HG03045 (cell line): ENCODE measurements around the gene TATDN3.
"Not testable (repeated sequence)": the region's sequence is repeated elsewhere in the genome, so short reads cannot be mapped to it uniquely, and the experiment has no call there.

ENCODE experiments used
- ATAC-seq: cut with Tn5 transposase; IDR thresholded peaks from one replicate; pipeline ENCODE4 v1.9.1; 2021; ENCODE audit warnings: mild to moderate bottlenecking, moderate library complexity; ENCODE audit not compliant: unreplicated experiment

Gene TATDN3

DNA sequence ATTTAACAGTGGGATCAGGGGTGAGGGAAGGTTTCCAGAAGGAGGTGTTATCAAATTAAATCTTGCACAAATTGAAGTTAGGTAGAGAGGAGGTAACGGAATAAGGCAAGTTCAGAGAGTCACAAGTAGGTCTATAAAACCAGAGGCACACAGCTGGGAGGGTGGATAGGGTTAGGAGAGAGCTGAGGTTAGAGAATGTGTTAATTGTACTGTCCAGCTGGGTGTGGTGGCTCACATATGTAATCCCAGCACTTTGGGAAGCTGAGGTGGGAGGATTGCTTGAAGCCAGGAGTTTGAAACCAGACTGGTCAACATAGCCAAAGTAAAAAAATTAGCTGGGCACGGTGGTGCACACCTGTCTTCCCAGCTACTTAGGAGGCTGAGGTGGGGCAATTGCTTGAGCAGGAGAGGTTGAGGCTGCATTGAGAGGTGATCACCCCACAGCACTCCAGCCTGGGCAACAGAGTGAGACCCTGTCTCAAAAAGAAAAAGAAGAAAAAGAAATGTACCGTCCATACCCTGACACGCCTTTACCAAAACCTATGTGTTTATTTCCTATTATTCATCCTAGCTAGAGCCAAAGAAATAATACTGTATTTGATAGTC is 35.6 kb downstream of the TATDN3 start:
- ATAC-seq = no peak

GRCh38 chr1:212827831-212828278 is 36.2 kb downstream of the TATDN3 start:
- no peak for ATAC-seq

- ATAC-seq = no peak
These were observed 36.7 kb downstream of the TATDN3 start for GRCh38 chr1:212828395-212828794.

DNA sequence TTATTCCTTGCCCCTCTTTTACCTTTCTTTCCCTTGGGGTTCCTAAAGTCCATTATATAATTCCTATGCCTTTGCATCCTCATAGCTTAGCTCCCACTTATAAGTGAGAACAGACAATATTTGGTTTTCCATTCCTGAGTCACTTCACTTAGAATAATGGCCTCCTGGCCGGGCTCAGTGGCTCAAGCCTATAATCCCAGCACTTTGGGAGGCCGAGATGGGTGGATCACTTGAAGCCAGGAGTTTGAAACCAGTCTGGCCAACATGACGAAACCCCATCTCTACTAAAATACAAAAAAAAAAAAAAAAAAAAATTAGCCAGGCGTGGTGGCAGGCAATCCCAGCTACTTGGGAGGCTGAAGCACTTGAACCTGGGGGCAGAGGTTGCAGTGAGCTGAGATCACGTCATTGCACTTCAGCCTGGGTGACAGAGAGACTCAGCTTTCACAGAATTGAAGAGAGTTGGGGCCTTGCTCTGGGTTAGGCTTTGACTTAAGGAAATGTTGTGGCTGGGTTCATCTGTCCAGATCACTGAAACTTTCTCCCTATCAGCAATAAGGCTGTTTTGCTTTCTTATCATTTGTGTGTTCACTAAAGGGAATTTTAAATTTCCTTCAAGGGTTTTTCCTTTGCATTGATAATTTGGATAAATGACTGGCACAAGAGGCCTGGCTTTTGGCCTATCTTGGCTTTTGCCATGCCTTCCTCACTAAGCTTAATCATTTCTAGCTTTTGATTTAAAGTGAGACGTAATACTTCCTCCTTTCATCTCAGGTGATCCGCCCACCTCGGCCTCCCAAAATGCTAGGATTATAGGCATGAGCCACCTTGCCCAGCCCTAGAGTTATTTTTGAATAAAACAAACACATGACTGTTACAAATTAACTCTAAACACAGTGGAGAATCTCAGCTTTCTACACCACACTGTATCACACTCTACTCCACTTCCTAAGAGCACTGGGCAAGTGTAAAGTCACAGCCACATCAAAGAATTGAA is 41.8 kb downstream of the TATDN3 start:
- ATAC-seq = peak; percentile 44

DNA sequence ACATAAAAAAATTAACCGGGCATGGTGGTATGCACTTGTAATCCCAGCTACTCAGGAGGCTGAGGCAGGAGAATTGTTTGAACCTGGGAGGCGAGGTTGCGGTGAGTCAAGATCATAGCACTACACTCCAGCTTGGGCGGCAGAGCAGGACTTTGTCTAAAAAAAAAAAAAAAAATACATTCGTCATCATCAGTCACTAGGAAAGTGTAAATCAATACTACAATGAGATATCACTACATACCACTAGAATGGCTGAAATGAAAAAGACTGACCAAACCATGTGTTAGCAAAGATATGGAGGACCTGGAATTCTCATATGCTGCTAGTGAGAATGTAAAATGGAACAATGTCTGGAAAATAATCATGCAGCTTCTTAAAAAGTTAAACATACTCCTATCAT is 46.5 kb downstream of the TATDN3 start:
- no peak for ATAC-seq

GRCh38 chr1:212844521-212844920 is 52.8 kb downstream of the TATDN3 start:
- ATAC-seq = not testable (repeated sequence)

DNA sequence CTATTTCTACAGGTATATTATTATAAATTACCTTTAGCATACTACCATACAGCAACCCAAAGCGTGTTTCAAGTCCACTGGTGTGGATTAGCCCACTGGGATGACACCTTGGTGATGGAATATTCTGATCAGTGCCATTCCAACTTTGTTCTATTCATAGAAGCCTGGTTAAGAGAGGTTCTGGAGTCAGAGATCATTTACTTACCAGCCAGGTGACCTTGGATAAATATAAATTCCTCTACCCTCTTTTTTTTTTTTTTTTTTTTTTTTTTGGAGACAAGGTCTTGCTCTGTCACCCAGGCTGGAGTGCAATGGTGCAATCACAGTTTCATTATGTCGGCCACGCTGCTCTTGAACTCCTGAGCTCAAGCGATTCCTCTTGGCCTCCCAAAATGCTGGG is 55.9 kb downstream of the TATDN3 start, which contains the start of gene SPATA45:
Gene SPATA45 (minus strand): TSS at position 101 of the 400 bp plus-strand sequence. CDS start 11,500 bp downstream, outside the sequence.
- no peak for ATAC-seq

GRCh38 chr1:212852105-212852688 is 60.5 kb downstream of the TATDN3 start:
- ATAC-seq = no peak

DNA sequence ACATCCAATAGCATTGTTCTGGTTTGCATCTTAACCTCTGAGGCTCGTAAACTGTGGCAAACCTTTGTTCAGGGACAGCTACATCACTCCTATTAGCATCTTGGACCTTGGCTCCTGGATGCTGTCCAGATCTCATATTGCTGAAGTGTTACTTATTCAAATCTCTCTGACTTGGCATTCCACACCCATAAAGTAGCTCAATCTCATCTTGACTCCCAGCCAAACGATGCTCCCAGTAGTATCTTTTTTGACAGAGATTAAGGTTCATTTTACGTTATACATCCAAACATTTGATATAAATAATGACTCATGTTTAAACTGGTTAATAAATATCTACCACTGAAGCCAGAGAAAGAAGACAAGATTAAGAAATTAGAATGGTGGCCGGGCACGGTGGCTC is 62.0 kb downstream of the TATDN3 start:
- ATAC-seq = no peak

GRCh38 chr1:212856755-212857154 is 65.1 kb downstream of the TATDN3 start:
- ATAC-seq = no peak

DNA sequence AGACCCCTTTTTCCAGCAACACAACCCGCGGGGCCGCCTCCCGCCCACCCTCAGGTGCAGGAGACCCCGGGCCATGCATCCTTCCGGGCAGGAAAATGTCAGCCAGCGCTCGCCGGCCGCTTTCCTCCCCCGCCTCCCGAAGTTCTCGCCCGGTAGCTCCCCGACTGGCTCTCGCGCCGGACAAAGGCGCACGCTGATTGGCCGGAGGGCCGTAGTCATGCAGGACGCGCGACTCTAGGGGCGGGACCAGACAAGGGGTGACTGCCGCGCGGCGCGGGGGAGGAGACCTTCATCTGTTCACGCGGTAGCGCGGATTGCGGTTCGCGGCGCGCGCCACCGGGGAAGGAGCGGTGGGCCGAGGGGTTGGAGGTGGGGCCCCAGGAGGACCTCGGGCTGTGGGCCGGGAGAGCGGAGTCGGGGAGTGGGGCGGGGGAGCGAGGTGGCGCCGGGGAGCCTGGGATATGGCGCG is 66.3 kb downstream of the TATDN3 start, which contains the start of gene FLVCR1:
Gene FLVCR1 (plus strand): TSS at position 284 of the 469 bp plus-strand sequence. CDS start 178 bp downstream, at position 462.
- peak; percentile 97 for ATAC-seq

- peak; percentile 12 for ATAC-seq
These were observed 67.0 kb downstream of the TATDN3 start for GRCh38 chr1:212858461-212859265.

GRCh38 chr1:212860713-212861581 is 69.3 kb downstream of the TATDN3 start:
- ATAC-seq = no peak

DNA sequence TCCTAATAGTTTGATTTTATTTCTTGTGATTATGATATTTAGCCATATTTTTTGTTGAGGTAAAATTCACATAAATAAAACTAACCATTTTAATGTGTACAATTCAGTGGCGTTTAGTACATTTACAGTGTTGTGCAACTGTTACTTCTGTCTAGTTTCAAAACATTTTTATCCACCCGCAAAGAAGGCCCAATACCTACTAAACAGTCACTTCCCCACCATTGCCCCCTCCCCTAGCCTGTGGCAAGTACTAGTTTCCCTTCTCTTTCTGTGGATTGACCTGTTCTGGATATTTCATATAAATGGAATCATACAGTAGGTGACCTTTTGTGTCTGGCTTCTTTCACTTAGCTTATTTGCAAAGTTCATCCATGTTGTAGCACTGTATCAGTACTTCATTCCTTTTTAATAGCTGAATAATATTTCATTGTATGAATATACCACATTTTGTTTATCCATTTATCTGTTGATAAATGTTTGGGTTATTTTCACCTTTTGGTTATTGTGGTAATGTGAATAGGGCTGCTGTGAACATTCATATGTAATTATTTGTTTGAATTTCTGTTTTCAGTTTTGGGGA is 70.5 kb downstream of the TATDN3 start:
- no peak for ATAC-seq

DNA sequence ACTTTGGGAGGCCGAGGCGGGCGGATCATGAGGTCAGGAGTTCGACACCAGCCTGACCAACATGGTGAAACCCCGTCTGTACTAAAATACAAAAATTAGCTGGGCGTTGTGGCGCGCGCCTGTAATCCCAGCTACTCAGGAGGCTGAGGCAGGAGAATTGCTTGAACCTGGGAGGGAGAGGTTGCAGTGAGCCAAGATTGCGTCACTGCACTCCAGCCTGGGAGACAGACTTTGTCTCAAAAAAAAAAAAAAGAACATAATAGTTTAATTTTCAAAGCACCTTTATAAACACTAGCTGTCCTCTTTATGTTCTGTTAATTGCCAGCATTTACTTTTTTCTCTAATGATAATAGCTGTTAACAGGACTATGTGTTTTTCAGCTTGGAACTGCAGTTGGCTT is 71.7 kb downstream of the TATDN3 start:
- ATAC-seq = not testable (repeated sequence)

DNA sequence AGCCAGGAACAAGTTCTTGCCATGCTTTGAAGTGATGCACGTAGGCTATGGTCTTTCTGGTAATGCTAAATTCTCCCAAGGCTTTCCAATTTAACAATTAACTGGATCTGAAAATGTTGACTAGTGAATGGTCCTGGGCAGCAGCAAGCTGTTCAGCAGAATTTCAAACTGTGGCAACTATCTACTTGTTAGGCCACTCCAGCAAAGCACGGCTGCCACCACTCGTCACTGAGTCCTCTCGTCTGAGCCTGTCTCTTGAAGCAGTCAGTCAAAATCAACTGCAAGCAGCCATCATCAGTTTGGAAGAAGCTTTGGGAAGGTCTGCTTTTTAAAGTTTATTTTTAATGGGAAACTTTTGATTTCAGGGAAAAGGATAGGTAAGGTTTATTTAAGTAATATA is 72.5 kb downstream of the TATDN3 start:
- no peak for ATAC-seq
